ENCODE measurements around the gene FOSB. TPM values are rescaled to one million over a fixed set of nuclear protein-coding genes. Genes with fewer than 3 reads are reported as not detected.

FOSB gene
- total and polyA plus RNA-seq, 5 donors, result 1.6 to 57.8 (median 8.4) TPM

- Histone ChIP-seq H3K4me3 (ENCODE audit: low read length) (peak overlapping the region; percentile 45), H3K4me1 (ENCODE audit: control insufficient read depth, insufficient read depth, low read length) (no peaks in the 10 kb centered on the region), H3K27ac (ENCODE audit: low read length) (peak overlapping the region; percentile 55), H3K27me3 (ENCODE audit: control insufficient read depth, insufficient read depth) (no peaks in the 10 kb centered on the region), H3K9me3 (ENCODE audit: control insufficient read depth, low read length) (no peaks in the 10 kb centered on the region)
- WGBS, result under 1% methylated on average over 18 of the region's 19 CpGs
- ATAC-seq, result peak; percentile 6 to 27
- DNase-seq, result no peak
- intact Hi-C loops (cut with DNase I), result no loop called here
Observed at GRCh38 chr19:45468803-45469131, 971 bp downstream of the FOSB start.

GRCh38 chr19:45469132-45469944 lies 1.5 kb downstream of the FOSB start:
- WGBS, result under 1% methylated on average over 66 of the region's 66 CpGs
- intact Hi-C loops (cut with DNase I), result no loop called here
- H3K4me1 ChIP-seq (ENCODE audit: control insufficient read depth, insufficient read depth, low read length), result no peaks in the 10 kb centered on the region
- peak overlapping the region; percentile 53 for H3K4me3 ChIP-seq (ENCODE audit: low read length)
- no peaks in the 10 kb centered on the region for H3K9me3 ChIP-seq (ENCODE audit: control insufficient read depth, low read length)
- peak; percentile 94 to 98 (median 97) for DNase-seq
- no peaks in the 10 kb centered on the region for H3K27me3 ChIP-seq (ENCODE audit: control insufficient read depth, insufficient read depth)
- peak overlapping the region; percentile 87 for H3K27ac ChIP-seq (ENCODE audit: low read length)
- peak; percentile 91 to 93 for ATAC-seq

GRCh38 chr19:45469945-45470761 lies 2.4 kb downstream of the FOSB start:
- intact Hi-C loops (cut with DNase I), result no loop called here
- Histone ChIP-seq H3K27me3 (ENCODE audit: control insufficient read depth, insufficient read depth) (no peaks in the 10 kb centered on the region), H3K9me3 (ENCODE audit: control insufficient read depth, low read length) (no peaks in the 10 kb centered on the region), H3K4me1 (ENCODE audit: control insufficient read depth, insufficient read depth, low read length) (no peaks in the 10 kb centered on the region), H3K27ac (ENCODE audit: low read length) (peak overlapping the region; percentile 87), H3K4me3 (ENCODE audit: low read length) (peak overlapping the region; percentile 53)
- ATAC-seq (peak; percentile 1 to 5), DNase-seq (peak in 2 of 3 donors; percentile 65 to 73)
- WGBS, result 47% methylated on average over 33 of the region's 33 CpGs

- H3K4me3 ChIP-seq (ENCODE audit: low read length), result no peak overlapping the region
- H3K4me1 ChIP-seq (ENCODE audit: control insufficient read depth, insufficient read depth, low read length), result no peaks in the 10 kb centered on the region
- DNase-seq, result no peak
- 91% methylated on average over 15 of the region's 15 CpGs for WGBS
- no peaks in the 10 kb centered on the region for H3K9me3 ChIP-seq (ENCODE audit: control insufficient read depth, low read length)
- H3K27ac ChIP-seq (ENCODE audit: low read length), result no peak overlapping the region
- H3K27me3 ChIP-seq (ENCODE audit: control insufficient read depth, insufficient read depth), result no peaks in the 10 kb centered on the region
- intact Hi-C loops (cut with DNase I), result no loop called here
- ATAC-seq, result no peak
Observed at GRCh38 chr19:45470762-45471081, 2.9 kb downstream of the FOSB start.

GRCh38 chr19:45471111-45471930 lies 3.5 kb downstream of the FOSB start:
- Histone ChIP-seq H3K9me3 (ENCODE audit: control insufficient read depth, low read length) (no peaks in the 10 kb centered on the region), H3K27ac (ENCODE audit: low read length) (no peak overlapping the region), H3K4me3 (ENCODE audit: low read length) (no peak overlapping the region), H3K4me1 (ENCODE audit: control insufficient read depth, insufficient read depth, low read length) (no peaks in the 10 kb centered on the region), H3K27me3 (ENCODE audit: control insufficient read depth, insufficient read depth) (no peaks in the 10 kb centered on the region)
- intact Hi-C loops (cut with DNase I), result no loop called here
- WGBS, result 87% methylated on average over 16 of the region's 16 CpGs
- DNase-seq (no peak), ATAC-seq (no peak)

GRCh38 chr19:45471931-45472562 lies 4.3 kb downstream of the FOSB start:
- H3K4me1 ChIP-seq (ENCODE audit: control insufficient read depth, insufficient read depth, low read length), result no peaks in the 10 kb centered on the region
- 50% methylated on average over 7 of the region's 7 CpGs for WGBS
- no peak overlapping the region for H3K27ac ChIP-seq (ENCODE audit: low read length)
- H3K4me3 ChIP-seq (ENCODE audit: low read length), result no peak overlapping the region
- DNase-seq (no peak), ATAC-seq (no peak)
- intact Hi-C loops (cut with DNase I), result no loop called here
- H3K27me3 ChIP-seq (ENCODE audit: control insufficient read depth, insufficient read depth), result no peaks in the 10 kb centered on the region
- H3K9me3 ChIP-seq (ENCODE audit: control insufficient read depth, low read length), result no peaks in the 10 kb centered on the region

GRCh38 chr19:45472563-45473366 lies 5.0 kb downstream of the FOSB start:
- Histone ChIP-seq H3K4me3 (ENCODE audit: low read length) (no peak overlapping the region), H3K9me3 (ENCODE audit: control insufficient read depth, low read length) (no peaks in the 10 kb centered on the region), H3K4me1 (ENCODE audit: control insufficient read depth, insufficient read depth, low read length) (no peaks in the 10 kb centered on the region), H3K27ac (ENCODE audit: low read length) (no peak overlapping the region), H3K27me3 (ENCODE audit: control insufficient read depth, insufficient read depth) (no peaks in the 10 kb centered on the region)
- no peak for ATAC-seq
- 21% methylated on average over 44 of the region's 44 CpGs for WGBS
- DNase-seq, result peak in 1 of 3 donors; percentile 66
- intact Hi-C loops (cut with DNase I), result no loop called here

- H3K27me3 ChIP-seq (ENCODE audit: control insufficient read depth, insufficient read depth), result no peaks in the 10 kb centered on the region
- intact Hi-C loops (cut with DNase I), result no loop called here
- H3K9me3 ChIP-seq (ENCODE audit: control insufficient read depth, low read length), result no peaks in the 10 kb centered on the region
- H3K4me1 ChIP-seq (ENCODE audit: control insufficient read depth, insufficient read depth, low read length), result no peaks in the 10 kb centered on the region
- no peak overlapping the region for H3K27ac ChIP-seq (ENCODE audit: low read length)
- no peak for ATAC-seq
- no peak for DNase-seq
- no peak overlapping the region for H3K4me3 ChIP-seq (ENCODE audit: low read length)
- WGBS, result 38% methylated on average over 5 of the region's 5 CpGs
Observed at GRCh38 chr19:45473367-45473681, 5.5 kb downstream of the FOSB start.

- intact Hi-C loops (cut with DNase I), result no loop called here
Observed at GRCh38 chr19:45473682-45474605, 6.1 kb downstream of the FOSB start.

More at GRCh38 chr19:45473682-45474605, 6.1 kb downstream of the FOSB start:
- Histone ChIP-seq H3K9me3 (ENCODE audit: control insufficient read depth, low read length) (no peaks in the 10 kb centered on the region), H3K4me1 (ENCODE audit: control insufficient read depth, insufficient read depth, low read length) (no peaks in the 10 kb centered on the region), H3K4me3 (ENCODE audit: low read length) (no peak overlapping the region), H3K27me3 (ENCODE audit: control insufficient read depth, insufficient read depth) (no peaks in the 10 kb centered on the region), H3K27ac (ENCODE audit: low read length) (no peak overlapping the region)
- no peak for ATAC-seq
- 69% methylated on average over 27 of the region's 27 CpGs for WGBS
- no peak for DNase-seq

All from right cardiac atrium (tissue), 5 donors.